HG03378 (cell line): ENCODE measurements around the gene CCM2.

Experiments
- ATAC-seq: cut with Tn5 transposase; IDR thresholded peaks from one replicate; pipeline ENCODE4 v1.9.1; 2021; ENCODE audit warnings: mild to moderate bottlenecking, moderate library complexity; ENCODE audit not compliant: unreplicated experiment

CCM2 gene

DNA sequence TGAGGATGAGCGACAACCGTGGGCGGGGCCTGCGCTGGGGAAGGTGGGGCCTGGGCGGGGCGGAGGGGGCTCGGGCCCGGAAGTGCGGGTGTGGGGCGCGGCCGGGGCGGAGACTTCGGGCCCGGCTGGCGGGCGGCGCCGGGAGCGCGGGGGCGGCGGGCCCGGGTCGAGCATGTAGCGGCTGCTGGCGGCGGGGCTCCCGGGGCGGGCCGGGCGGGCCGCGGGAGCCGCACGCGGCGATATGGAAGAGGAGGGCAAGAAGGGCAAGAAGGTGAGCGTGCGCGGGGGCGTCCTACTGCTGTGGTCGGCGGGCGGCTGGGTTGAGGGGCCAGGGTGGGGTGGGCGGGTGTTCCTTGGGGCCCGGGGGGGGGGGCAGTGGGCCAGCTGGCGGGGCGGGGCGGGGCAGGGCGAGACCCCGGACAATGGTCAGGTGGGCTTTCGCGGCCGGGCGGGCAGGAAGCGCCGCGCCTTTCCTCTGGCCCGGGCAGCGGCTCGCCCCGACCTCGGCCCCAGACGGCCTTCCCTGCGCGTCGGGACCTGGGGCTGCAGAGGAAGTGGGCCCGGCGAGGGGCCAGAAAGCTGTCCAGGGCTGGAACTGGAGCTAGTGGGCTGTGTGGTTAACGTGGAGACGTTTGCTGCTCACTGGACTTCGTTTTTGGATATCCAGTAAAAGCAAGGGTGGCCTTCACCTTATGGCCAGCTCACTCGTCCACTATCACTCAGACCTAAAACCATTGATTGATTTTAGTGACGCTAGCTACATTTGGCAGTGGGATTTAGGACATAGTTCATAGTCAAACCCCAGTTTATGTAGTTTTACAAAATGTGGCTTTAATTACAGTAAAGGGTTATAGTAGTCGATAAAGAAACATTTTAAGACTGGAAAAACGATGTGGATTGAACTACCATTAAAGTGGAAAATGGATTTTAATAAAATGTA lies at the start of gene CCM2:
CCM2 (plus strand) TSS at position 109 of the 940 bp plus-strand sequence; CDS start at position 242, 133 bp downstream.
- ATAC-seq = no peak

DNA sequence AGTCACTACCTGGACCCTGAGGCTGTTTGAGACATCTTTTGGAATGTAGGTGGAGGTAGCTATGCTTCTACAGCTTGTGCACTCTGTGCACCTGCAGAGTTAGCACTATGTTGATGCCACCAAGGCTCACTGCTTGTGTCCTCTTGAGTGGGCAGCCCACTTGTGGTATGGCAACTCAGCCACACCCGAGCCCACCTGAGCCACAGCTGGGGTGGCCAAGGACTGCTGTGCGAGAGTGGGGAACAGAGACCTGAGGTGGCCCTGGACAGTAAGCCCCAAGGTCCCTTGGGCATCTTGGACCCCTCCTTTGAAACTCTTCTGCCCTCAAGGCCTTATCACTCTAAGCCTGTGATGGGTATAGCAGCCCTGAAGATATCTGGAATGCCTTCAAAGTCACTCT lies 46.8 kb upstream of the CCM2 start:
- ATAC-seq = no peak

DNA sequence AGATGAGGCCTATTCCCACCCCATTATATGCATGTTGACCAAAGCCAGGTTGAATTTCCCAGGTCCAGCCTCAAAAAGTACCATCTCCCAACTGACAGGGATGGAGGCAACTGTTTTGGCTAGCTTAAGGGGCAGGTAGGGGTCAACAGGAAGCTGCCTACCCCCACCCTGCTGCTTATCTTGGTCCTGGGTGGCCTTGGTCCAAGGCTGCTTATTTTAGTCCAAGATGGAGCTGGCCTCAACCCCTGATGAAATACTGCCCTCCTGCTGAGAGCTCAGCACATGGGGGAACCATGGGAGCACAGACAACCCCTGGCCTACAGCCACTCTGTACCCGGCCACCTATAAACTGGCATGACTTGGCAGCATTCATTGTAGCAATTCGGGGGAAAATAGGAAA lies 44.3 kb upstream of the CCM2 start:
- no peak for ATAC-seq

DNA sequence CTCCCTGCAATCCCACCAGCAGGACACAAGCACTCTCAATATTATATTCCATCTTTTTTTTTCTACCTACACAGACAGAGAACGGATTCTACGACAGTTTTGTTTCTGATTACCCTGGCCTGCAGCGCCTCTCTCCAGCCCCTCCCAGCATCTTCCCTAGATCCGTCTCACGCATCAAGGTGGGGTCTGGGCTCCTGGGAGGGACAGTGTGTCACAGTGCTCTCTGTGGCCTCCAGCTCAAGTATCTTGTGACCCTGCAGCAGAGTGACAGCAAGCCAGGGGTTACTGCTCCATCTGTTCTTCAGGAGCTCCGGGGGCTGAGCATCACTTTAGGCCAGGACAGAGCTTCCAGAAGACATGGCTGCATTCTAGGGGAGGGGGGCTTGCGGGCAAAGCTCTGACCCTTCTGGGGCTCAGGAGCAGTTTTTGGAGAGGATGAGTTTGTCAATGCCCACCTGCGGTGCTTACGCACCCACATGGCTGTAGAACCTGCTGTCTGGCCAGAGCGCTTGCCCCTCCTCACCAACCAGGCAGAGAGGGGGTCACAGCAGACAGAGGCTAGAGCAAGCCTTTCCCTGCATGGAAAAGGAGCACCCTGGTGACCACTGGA lies 43.7 kb upstream of the CCM2 start:
- no peak for ATAC-seq

DNA sequence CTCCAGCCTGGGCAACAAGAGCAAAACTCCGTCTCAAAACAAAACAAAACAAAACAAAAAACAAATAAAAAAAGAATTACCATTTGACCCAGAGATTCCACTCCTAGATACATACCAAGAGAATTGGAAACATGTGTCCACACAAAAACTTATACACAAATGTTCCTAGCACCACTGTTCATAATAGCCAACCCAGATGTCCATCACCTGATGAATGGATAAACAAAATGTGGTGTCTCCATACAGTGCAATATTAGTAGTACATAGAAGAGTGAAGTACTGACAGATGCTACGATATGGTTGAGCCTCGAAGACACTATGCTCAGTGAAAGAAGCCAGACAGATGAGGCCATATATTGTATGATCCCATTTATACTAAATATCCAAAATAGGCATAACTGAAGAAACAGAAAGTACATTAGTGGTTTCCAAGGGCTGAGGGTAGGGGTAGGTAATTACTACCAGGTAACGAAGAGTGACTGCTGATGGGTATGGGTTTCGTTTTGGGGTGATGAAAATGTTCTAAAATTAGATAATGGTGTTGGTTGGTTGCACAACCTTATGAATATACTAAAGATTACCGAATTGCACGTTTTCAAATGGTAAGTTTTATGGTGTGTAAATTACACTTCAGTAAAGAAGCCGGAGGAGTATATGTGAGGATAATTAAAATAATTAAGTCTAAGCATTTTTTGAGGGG lies 41.2 kb upstream of the CCM2 start:
- ATAC-seq = no peak

DNA sequence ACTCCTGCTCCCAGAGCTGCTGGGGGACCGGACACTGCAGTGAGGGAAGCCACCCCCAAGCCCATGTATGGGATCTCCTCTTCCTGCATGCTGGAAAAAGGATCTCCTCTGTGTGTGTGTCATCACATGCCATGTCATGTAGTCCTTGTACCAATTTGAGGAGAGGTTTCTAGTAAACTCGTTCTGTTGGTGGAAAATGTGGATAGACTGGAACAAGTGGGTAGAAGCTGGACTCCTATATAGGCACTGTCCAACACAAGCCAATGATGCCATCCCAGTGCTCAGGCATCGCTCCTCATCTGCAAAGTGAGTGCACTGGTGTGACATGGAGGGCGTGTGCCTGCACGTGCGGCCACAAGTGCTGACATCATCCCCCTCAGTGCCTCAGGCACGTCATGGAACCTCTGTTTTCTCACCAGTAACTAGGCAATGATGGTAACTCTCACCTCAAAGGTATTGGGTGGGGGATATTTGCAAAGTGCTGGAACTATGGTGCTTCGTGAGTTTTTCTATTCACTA lies 40.5 kb upstream of the CCM2 start:
- ATAC-seq = no peak

DNA sequence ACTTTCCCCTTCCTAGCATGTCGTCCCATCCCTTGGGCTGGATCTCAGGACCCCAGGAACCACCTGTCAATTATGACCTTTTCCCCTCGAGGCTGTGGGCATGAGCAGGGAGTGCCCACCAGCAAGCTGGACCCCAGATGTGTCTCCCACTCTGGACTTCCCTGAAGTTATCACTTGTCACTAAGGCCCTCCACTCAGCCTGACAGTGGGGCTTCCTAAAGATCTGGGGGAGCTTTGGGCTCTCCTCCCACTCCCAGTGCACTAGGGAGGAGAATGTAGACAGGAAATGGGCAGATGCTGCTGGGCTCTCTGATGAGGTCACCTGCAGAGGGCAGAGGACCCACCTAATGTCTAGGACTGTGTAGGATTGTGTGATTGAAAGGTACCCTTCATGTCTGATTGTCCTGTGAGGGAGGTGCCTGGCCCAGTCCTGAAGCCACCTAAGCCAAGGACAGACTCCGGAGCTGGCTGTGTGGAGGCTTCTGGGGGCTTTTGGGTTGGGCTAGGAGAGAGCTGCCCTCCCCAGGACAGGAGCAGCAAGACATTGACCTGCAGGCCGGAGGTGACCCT lies 39.9 kb upstream of the CCM2 start:
- ATAC-seq = no peak

DNA sequence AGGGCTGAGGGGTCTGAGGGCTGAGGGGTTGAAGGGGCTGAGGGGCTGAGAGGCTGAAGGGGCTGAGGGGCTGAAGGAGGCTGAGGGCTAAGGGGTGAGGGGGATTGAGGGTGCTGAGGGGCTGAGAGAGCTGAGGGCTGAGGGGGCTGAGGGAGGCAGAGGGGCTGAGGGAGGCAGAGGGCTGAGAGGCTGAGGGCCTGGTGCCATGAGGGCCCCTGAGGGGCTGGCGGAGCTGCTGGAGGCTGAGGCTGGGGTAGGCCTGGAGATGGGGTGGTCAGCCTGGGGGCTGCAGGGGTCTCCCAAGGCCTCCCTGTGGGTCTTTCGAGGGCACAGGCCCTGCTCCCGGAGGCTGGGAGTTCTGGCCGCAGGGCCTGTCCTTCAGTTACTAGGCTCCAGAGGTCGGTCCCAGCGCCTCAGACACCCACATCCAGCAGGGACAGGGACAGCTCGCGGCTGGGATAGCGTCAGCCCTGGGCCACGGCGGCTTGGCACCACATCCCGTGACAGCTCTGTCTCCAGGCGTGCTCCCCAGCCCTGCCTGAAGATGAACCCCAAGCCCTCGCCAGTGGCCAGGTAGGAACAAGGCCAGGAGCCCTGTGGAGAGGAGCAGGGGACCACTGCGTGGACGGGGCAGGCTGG lies 38.0 kb upstream of the CCM2 start:
- no peak for ATAC-seq

DNA sequence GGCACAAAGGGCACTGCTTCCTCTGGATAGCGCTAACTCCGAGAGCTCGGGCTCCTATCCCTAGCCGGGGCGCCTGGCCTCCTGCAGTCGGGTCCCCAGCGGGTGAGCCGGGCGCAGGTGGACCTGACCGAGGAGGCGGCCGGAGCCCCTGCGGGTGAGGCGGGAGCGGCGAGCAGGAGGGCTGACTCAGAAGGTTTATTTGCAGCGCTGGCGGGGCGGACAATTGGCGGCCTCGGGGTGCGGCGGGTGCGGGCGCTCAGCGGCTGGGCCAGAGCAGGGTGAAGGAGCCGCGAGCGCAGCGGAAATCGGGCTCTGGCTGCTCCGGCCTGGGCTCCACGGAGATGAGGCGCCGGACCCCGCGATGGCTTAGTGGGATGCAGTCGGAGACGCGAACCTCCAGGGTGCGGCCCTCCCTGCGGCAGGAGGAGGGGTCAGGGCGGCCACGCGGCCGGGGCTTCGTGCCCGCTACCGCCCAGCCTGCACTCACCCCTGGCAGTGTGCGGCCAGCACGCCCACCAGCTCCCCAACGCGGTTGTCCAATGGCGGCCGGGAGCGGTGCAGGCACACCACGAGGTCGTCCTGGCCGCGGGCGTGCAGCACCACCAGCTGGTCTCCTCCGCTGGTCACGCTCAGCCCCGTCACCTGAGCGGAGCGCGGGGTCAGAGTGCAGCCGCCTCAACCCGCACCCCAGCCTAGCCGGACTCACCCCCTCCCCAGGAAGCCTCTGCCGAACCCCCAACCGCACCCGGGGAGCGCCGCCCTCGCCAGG lies 37.3 kb upstream of the CCM2 start:
- no peak for ATAC-seq

DNA sequence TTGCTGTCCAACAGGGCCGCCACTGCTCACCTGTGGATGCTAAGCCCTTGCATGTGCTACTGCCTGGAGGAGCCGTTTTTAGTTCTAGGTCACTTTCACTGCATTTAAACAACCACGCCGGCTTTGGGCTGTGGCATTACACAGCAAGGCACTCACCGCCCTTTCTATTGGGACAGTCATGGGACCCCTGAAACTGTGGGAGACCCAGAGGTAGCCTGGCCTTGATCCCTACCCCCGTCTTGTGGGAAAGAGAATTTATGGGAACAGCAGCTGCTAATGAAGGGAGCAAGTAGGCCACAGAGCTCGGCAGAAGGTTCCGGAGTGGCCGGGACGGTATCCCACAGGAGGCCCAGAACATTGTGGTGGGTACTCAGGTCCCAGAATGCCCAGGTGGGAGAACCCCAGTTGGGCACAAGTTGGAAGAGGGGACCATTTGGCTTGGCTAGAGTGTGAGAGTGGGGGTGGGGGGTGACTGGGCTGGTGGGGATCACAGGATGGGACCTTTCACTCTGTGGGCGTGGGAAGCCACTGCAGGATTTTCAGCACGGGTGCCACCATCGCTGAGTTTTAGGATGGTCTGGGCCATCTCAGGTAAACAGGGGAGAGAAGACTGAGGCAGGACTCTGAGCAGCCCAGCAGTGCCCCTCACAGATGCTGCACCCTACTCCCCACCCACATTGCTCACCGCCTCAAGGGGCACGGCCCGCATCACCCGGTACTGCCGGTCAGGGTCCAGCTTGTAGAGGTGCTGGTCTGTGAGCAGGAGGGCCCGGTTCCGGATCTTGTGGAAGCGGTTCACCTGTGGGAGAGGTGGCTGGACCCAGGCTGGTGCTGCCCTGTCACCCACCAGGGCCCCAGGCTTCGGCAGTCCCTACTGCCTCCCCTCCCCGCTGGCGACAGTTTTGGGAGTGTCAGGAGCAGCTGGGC lies 36.4 kb upstream of the CCM2 start:
- no peak for ATAC-seq

DNA sequence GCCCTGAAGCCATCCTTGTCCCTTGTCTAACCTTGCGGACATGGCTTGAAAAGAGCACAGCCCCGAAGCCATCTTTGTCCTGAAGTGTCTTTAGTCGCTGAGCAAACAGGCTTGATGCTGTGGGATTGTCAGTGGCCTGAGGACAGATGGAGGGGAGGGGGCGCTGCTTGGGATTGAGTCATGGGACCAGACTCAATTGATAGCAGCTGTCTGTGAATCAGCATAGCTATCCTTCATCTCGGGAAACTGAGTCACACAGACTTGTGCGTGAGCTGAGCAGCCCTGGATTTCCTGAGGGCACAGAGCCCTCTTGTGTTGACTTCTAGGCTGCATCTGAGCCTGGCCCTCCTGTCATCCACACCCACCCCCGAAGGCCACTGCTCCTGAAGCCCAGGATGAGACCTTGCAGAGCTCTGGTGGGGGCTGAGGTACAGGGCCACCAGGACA lies 35.6 kb upstream of the CCM2 start:
- ATAC-seq = no peak

DNA sequence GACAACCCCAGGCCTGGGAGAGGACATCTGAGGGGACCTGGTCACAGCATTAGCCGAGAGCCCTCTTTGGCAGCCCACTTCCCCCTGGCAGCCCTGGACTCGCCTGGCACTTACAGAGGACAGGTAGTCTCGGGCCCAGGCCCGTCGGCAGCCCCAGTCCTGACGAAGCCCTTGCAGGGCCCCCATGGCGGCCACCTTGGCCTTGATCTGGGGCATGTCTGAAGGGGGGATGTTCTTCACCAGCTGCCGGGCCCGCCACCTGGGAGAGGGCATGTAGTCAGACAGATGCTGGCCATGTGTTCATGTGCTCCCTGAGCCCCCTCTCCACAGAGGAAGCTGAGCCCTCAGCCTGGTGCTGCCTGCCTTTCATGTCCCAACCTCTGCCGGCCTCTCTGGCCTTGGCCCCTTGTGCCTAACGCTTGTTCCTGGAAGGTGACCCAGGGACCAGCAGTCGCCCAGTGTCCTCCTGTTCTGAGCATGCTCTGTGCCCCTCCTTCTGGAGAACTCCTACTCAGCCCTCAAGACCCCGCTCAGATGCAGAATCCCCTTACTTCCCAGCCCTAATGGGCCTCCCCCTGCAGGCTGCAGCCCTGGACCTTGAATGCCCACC lies 35.1 kb upstream of the CCM2 start:
- no peak for ATAC-seq

DNA sequence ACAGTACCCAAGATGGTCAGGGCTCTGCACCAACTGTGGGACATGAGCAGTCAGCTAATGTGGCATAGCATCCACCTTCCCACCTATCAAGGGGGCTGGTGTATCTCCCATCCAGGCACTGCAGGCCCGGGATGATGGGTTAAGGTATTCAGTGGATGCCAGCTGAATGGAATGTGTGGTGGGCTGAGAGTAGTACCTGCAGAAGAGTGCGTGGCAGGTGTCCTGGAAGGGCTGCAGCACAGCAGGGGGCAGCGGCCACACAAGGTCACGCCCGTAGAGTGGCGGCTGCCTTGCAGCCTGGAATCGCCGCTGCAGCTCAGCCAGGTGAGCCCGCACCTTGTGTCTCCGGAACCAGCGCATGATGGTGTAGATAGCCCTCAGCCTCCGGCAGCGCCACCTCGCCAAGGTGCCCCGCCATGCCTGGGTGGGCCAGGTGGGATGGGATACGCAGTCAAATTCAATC lies 34.5 kb upstream of the CCM2 start:
- no peak for ATAC-seq

DNA sequence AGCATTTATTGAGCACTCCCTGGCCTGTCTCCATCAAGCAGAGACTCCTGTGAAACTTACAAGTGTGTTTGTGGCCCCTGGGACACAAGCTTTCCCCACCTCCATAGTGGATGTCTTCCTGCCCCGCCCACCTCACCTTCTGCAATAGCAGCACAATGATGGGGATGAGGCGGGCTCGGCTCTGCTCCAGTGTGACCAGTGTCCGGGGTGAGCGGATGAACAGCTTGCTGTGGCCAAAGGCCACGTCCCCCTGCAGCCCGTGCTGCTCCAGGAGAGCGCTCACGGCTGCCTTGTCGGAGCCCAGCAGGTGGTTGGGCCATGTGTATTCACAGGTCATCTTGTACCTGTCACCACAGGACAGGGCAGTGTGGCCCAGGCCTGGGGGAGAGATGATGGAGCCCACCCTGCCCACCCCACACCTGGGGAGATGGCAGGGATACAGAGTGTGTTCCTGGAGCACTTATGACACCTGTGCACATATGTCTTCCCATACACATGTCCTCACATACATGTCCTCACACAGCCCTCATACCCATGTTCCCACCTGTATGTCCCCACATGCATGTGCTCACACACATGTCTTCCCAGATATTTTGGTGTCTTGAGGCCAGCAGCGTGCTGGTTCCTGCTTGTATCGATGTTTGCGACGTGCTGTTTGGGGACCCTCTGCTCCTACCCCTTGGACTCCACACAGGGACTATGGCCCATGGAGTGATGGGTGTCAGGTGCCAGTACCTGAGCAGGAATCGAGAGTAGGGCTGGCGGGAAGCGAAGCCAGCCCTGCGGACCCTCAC lies 33.9 kb upstream of the CCM2 start:
- ATAC-seq = no peak

DNA sequence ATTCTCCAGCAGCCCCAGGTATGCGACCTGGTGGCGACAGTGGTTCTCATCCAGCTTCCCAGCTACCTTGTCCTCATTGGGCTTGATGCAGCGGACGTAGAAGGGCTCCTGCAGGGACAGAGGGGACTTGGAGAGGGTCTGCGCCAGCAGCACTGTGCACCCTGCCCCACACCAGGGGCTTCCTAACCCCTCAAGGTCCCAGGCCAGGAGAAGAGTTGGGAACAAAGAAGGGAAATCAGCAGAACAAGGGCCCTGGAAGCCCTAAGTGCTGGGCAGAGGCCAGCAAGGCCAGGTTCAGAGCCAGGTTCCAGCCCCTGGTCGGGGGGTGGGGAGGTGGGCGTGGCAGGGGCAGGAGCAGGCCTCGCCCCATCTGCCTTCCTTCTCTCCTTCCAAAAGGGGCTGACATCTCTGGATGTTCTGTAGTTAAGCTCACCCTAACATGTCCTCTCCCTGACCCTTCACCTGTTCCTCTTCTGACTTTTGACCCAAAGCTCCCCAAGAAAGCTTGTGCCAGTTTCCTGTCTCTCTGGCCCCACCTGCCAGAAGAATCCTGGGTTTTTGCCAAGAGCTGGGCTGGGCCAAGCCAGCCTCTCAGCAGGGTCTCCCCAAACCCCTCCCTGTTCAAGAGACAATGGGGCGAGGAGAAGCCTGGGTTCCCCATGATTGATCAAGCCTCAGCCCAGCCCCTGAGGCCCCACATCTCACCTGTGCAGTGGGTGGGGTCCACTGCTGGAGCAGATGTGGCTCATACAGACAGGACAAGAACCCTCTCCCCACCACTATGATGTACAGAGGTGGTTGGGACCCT lies 33.1 kb upstream of the CCM2 start:
- no peak for ATAC-seq

DNA sequence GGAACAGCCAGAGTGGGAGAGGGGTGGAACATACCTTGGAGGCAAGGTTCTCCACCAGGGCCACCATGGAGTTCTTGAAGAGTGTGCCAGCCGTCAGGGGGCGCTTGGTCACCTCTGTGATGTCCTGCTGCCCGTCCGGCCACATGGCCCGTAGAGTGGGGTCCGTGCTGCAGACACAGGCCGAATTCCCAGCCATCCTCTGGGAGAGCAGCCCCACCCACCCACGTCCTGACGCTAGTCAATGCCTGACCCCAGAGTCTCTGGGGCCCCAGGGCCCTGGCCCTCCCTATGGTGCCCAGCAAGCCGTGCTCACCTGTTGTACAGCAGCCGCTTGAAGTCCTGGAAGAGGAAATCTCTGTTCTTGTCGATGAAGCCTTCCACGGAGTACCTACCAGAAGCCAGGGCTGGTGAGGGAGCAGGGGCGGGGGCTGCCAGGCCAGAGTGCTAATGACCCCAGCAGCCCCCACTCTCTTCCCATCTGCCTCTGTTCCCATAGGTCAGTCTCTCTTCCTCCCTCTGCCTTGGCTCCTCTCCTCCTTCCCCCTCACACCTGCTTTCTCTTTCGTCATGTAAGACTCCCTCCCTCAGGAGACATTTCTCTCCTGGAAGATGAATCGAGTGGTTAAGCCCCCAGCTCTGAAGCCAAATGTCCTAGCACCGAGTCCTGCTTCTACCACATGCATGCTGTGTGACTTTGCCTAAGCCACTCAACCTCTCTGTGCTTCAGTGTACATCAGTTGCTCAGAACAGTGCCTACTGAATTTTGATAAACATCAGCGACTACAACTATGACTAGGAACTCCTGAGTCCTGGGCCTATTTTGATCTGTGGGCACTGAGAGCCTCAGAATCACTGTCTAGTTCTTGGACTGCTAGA lies 32.2 kb upstream of the CCM2 start:
- ATAC-seq = no peak
